ENCODE results near the gene GLB1L. TPM values are rescaled to one million over a fixed set of nuclear protein-coding genes. Genes with fewer than 3 reads are reported as not detected.
A peak's percentile ranks its signal among the peaks of the same experiment; 100 is the strongest.

Gene GLB1L
- polyA plus RNA-seq, 1 donor (not counting 4 experiments of a cell fraction or from before 2014, with no cell fraction given) = 5.2 TPM

- peak overlapping the region; percentile 98 for H3K4me2 ChIP-seq (ENCODE audit: control insufficient read depth, extremely low read depth, insufficient read depth, low read depth, low read length)
- no peaks in the 10 kb centered on the region for H3K9me1 ChIP-seq (ENCODE audit: control insufficient read depth, extremely low read depth, insufficient read depth, low read length)
- no peaks in the 10 kb centered on the region for H3K27me3 ChIP-seq (ENCODE audit: control insufficient read depth, extremely low read depth, insufficient read depth, low read length)
- H3K4me1 ChIP-seq (ENCODE audit: control insufficient read depth, extremely low read depth, insufficient read depth, low read length) = peaks cover 40% of the 10 kb centered on the region
- no peak overlapping the region for H2AFZ ChIP-seq (ENCODE audit: control insufficient read depth, low read length)
- H3K4me3 ChIP-seq (ENCODE audit: control insufficient read depth in 2 of 3, extremely low read depth in 1 of 3, insufficient read depth in 2 of 3, low read depth in 1 of 3, low read length in 3 of 3) = peak overlapping the region; percentile 48 to 88 (median 88)
- FAIRE-seq (no peak), DNase-seq (ENCODE audit: low read depth, low spot score) (no peak)
- dilution Hi-C loops (cut with MboI; ENCODE audit: extremely low pct_ligation_motif_present, low sequenced_read_pairs) = no loop called here
- peaks cover 7% of the 10 kb centered on the region for H3K79me2 ChIP-seq (ENCODE audit: control insufficient read depth, insufficient read depth, low read length)
- H3K9ac ChIP-seq (ENCODE audit: control insufficient read depth, extremely low read depth, insufficient read depth, low read length) = peak overlapping the region; percentile 86
- peak overlapping the region; percentile 97 for H3K27ac ChIP-seq (ENCODE audit: control insufficient read depth, insufficient read depth, low read length)
- no peaks in the 10 kb centered on the region for H3K9me3 ChIP-seq (ENCODE audit: control insufficient read depth, low read depth, low read length)
- H3K36me3 ChIP-seq (ENCODE audit: control insufficient read depth in 2 of 2, extremely low read depth in 1 of 2, insufficient read depth in 2 of 2, low read length in 2 of 2) = peaks cover 23 to 27% of the 10 kb centered on the region in 2 experiments
- no peak for TF ChIP-seq EZH2 (IDR thresholded peaks at IDR 0.05; ENCODE audit: low read length)
- TF ChIP-seq, protein P1, sequence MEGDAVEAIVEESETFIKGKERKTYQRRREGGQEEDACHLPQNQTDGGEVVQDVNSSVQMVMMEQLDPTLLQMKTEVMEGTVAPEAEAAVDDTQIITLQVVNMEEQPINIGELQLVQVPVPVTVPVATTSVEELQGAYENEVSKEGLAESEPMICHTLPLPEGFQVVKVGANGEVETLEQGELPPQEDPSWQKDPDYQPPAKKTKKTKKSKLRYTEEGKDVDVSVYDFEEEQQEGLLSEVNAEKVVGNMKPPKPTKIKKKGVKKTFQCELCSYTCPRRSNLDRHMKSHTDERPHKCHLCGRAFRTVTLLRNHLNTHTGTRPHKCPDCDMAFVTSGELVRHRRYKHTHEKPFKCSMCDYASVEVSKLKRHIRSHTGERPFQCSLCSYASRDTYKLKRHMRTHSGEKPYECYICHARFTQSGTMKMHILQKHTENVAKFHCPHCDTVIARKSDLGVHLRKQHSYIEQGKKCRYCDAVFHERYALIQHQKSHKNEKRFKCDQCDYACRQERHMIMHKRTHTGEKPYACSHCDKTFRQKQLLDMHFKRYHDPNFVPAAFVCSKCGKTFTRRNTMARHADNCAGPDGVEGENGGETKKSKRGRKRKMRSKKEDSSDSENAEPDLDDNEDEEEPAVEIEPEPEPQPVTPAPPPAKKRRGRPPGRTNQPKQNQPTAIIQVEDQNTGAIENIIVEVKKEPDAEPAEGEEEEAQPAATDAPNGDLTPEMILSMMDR (optimal IDR thresholded peaks at IDR 0.05 in 1 of 3, IDR thresholded peaks at IDR 0.05 in 1 of 3, conservative IDR thresholded peaks at IDR 0.05 in 1 of 3; ENCODE audit: extremely low read depth in 1 of 3, insufficient read depth in 2 of 3, low read length in 3 of 3) = peak in 1 of 3 experiments; percentile 2
- no peaks in the 10 kb centered on the region for H4K20me1 ChIP-seq (ENCODE audit: control insufficient read depth, extremely low read depth, insufficient read depth, low read length)
These were observed 34.8 kb upstream of the GLB1L start for GRCh38 chr2:219279916-219280516.

DNA sequence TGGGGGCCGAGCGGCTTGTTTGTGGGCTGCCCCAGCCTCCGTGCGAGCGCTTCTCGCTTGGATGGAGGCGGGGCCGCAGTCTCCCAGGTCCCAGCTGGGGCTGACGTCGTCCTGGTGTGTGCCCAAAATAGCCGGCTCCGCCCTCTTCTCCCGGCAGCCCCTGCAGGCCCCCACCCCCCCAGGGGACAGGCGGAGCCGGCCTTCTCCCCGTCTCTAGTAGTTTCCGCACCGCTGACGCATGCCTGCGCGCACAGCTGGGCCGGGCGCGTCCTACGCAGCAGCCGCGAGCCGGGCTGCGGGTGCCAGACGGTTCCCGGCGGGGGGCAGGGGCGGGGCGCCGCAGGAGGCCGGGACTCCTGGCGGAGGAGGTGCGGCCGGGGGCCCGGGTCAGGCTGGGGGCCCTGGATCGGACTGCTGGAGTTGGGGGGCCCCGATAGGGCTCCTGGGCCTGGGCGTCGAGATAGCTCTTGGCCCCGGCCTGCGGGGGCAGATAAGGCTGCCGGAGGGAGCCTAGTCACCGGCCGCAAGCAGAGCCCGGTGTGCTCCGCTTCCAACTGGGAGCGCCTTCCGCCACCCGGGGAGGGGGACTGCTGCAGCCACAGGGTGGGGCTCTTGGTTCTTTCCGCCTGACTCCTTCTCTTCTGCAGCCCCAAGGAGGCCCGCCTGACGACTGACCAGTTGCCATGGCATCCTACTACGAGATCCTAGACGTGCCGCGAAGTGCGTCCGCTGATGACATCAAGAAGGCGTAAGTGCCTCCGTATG lies 34.1 kb upstream of the GLB1L start, which contains the start of gene DNAJB2:
Gene DNAJB2 (plus strand): TSS at position 216 of the 765 bp plus-strand sequence. CDS start 468 bp downstream, at position 684.
- DNase-seq (ENCODE audit: low read depth, low spot score) = peak; percentile 95
- H3K4me2 ChIP-seq (ENCODE audit: control insufficient read depth, extremely low read depth, insufficient read depth, low read depth, low read length) = peak within 1 kb of the TSS; percentile 98
- H3K4me3 ChIP-seq (ENCODE audit: control insufficient read depth in 2 of 3, extremely low read depth in 1 of 3, insufficient read depth in 2 of 3, low read depth in 1 of 3, low read length in 3 of 3) = peak within 1 kb of the TSS; percentile 48 to 88 (median 88)
- no peak for TF ChIP-seq EZH2 (IDR thresholded peaks at IDR 0.05; ENCODE audit: low read length)
- TF ChIP-seq, protein P1 (optimal IDR thresholded peaks at IDR 0.05 in 1 of 3, IDR thresholded peaks at IDR 0.05 in 1 of 3, conservative IDR thresholded peaks at IDR 0.05 in 1 of 3; ENCODE audit: extremely low read depth in 1 of 3, insufficient read depth in 2 of 3, low read length in 3 of 3) = peak in 1 of 3 experiments; percentile 3
- dilution Hi-C loops (cut with MboI; ENCODE audit: extremely low pct_ligation_motif_present, low sequenced_read_pairs) = no loop called here
- H4K20me1 ChIP-seq (ENCODE audit: control insufficient read depth, extremely low read depth, insufficient read depth, low read length) = no peaks in the 10 kb centered on the region
- no peaks in the 10 kb centered on the region for H3K27me3 ChIP-seq (ENCODE audit: control insufficient read depth, extremely low read depth, insufficient read depth, low read length)
- H3K36me3 ChIP-seq (ENCODE audit: control insufficient read depth in 2 of 2, extremely low read depth in 1 of 2, insufficient read depth in 2 of 2, low read length in 2 of 2) = peaks cover 17 to 24% of the 10 kb centered on the region in 2 experiments
- peaks cover 7% of the 10 kb centered on the region for H3K79me2 ChIP-seq (ENCODE audit: control insufficient read depth, insufficient read depth, low read length)
- FAIRE-seq = peak; percentile 43
- peaks cover 41% of the 10 kb centered on the region for H3K4me1 ChIP-seq (ENCODE audit: control insufficient read depth, extremely low read depth, insufficient read depth, low read length)
- peak within 1 kb of the TSS; percentile 84 for H2AFZ ChIP-seq (ENCODE audit: control insufficient read depth, low read length)
- peak within 1 kb of the TSS; percentile 97 for H3K27ac ChIP-seq (ENCODE audit: control insufficient read depth, insufficient read depth, low read length)
- no peaks in the 10 kb centered on the region for H3K9me1 ChIP-seq (ENCODE audit: control insufficient read depth, extremely low read depth, insufficient read depth, low read length)
- H3K9me3 ChIP-seq (ENCODE audit: control insufficient read depth, low read depth, low read length) = no peaks in the 10 kb centered on the region
- peak within 1 kb of the TSS; percentile 86 for H3K9ac ChIP-seq (ENCODE audit: control insufficient read depth, extremely low read depth, insufficient read depth, low read length)
